GM19395 (cell line): ENCODE data around the gene PIEZO1.

Experiments
- ATAC-seq: cut with Tn5 transposase; IDR thresholded peaks from one replicate; pipeline ENCODE4 v1.9.1; 2021; ENCODE audit warnings: mild to moderate bottlenecking, moderate library complexity; ENCODE audit not compliant: unreplicated experiment

The PIEZO1 gene

DNA sequence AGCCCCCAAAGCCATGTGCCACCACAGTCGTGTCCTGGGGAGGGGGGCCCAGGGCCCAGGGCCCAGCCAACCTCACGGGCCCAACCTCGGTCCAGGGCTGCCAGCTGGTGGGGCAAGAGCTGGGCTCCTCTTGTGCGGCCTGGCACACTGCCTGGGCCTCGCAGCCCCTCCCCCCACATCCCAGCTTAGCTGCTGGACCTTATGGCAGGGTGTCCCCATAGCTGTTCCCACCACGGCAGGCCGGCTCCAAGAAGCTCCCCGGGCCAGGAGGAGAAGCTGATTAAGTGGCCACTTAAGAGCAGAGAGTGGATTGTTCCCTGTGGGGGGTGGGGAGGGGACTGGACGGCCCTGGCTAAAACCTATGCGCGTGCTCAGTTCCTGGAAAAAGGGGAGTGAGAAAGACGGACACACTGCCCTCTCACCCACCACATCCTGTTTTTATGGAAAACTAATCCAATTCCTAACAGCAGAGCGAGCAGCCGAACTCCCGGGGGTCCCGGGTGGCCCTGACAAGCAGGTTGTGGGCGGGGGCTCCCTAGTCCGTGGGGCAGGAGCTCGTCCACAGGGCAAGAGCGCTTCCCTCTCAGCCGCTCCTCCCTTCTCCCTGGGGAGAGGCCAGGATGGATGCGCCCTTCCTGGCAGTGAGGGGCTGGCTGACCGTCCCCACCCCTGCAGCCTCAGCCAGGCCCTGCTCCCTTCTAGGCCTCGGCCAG lies 16.8 kb downstream of the PIEZO1 start:
- ATAC-seq, result no peak

DNA sequence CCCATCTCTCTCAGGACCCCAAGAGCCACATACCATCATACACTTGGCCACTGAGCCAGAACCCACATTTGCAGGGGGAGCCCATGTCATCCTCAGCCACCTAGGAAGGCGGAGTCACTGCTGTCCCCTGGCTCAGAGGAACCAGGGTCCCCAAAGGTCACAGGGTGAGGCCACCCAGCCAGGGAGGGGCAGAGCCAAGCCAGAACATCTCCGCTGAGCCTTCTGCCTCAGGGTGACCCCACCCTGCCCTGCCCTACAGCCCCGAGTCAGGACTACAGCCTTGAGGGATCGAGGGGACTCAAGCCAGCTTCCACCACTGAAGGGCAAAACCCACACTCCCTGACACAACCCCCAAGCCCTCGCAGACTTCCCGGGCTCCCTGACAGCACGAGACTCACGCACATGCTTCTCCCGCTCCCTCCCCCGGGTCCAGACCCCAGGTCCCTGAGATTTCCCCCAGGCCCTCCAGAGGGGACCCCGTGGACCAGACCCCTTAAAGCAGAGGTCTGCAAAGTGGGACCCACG lies 17.4 kb downstream of the PIEZO1 start:
- ATAC-seq, result no peak

DNA sequence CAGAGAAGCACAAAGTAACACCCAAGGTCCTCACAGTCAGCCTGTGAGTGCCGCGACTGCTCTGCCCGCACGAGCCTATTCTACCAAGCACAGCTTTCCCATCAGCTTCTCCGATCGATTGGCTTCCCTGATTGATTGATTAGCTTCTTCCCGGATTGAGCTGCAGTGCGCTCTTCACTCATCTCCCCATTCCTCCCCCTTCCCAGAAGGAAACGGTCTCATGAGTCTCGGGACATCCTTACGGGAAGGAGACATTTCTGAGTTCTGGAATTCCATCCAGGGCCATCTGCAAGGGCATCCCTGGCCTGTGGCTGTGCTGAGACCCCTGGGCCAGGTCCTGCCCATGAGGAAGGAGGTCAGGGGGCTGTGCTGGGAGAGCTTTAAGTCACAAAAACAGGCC lies 18.0 kb downstream of the PIEZO1 start:
- ATAC-seq, result no peak

DNA sequence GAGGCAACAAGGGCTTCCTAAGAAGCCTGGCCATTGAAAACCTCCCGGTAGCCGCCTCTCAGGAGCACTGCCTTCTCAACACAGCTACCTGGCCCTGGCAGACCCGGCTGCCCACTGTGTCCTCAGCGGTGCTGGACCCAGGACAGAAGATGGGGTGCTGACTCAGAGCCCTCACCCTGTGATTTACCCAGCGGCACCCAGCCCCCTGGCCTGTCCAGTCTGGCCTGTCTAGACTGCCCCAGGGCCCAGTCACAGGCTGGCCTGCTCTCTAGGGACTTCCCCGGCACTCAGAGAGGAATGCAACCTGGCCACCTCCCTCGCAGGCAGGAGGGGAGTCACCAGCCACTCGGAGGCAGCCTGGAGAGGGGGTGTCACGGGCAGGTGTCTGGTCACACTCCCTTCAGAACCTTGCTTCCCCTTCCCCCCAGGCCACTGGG lies 20.1 kb downstream of the PIEZO1 start:
- ATAC-seq, result no peak

DNA sequence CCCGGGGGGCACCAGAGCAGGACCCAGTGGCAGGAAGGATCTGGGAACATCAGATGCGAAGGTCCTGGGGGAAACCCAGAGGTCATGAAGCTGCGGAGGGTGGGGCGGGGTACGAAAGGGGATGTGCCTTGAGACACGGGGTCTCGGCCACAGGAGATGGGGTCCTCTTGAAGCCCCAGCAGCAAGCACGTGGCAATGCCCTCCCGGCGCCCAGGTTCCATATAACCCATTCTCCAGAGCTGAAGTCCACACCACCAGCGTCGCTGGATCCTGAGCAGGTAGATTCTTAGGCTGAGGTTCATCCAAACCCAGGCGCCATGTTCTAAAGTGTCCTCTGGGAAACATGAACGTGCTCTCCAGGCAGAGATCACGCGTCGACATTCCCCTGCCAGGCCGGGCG lies 20.9 kb downstream of the PIEZO1 start:
- no peak for ATAC-seq

DNA sequence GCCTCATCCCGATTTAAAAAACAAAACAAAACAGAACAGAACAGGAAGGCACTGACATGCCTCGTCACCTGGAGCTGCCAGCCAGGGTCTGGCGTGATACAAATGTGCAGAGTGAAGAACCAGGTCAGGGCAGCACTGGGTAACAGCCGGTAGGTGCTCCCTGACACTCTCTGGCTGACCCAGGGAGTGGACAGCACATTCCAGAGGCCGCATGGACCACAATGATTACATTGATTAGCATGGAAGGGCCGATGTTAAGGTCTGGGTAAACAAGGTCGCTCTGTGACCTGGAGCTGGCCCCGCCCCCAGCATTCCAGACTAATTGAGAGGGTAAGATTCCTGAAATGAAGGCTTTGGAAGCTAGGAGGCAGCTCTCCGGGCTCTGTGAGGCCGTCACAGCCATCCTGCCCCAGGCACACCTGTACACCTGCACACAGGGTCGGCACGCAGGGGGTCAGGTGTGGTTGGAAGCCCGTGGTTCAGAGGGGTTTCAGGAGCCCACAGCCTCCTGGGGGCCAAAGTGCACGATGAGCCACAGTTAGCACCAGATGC lies 21.4 kb downstream of the PIEZO1 start:
- no peak for ATAC-seq

DNA sequence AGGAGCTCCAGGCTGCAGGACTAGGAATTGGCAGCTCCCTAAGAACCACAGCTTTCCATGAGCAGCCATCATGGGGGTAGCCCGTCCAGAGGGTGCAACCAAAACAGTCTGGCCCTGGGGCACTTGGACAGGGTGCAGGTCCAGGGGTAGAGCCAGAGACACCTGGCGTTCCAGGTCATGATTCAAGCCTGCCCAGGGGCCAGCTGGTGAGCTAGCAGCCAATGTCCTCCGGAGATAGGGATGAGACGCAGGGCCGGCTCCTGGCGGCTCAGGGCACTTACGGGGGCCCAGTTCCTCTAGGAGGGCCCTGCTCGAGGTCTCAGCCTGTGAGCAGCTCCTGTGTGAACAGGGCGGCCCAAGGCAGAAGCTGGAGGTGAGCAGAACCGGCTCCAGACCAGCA lies 22.1 kb downstream of the PIEZO1 start:
- no peak for ATAC-seq

DNA sequence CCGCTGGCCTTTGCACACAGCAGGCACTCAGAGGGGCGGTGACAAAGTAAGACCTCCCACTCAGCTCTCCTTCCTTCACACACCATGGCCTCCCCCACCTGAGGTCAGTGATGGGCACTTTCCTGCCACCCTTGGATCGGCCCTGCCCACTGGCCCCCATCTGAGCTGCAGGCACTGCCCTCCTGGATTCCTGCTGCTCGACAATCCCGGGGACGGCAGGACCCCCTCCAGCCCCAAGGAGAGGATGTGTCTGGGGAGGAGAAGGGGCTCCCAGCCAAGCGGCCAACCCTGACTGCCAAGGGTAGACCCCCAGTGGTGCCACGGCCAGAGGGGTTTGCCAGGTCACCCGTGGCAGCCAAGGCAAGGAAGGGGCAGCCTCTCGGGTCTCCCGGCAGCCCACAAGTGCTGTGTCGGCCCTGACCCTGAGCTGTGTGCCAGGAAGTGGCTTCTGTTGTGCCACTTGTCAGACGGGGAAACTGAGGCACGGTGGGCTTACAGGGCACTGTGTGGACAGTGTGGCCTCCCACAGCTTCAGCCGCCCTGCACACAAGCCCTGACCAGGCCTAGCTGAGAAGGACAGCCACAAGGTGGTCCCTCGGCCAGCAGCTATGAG lies 22.7 kb downstream of the PIEZO1 start:
- no peak for ATAC-seq

DNA sequence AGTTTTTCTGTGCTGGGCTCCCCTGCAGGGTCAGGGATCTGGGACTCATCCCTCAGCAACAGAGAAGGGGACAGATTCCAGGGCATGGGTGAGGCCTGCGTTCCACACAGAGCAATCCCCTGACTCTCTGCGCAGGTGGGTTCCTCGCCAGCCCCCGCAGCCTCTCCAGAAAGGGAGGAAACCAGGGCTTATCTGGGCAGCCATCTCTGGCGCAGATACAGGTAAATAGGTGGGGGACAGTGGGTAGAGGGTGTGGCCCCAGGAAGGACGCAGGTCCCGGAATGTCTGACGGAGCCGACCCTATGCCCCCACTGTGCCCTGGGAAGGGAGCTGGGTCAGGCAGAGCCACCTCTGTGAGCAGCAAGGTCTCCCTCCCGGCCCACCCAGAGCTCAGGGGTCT lies 23.2 kb downstream of the PIEZO1 start:
- ATAC-seq, result no peak

DNA sequence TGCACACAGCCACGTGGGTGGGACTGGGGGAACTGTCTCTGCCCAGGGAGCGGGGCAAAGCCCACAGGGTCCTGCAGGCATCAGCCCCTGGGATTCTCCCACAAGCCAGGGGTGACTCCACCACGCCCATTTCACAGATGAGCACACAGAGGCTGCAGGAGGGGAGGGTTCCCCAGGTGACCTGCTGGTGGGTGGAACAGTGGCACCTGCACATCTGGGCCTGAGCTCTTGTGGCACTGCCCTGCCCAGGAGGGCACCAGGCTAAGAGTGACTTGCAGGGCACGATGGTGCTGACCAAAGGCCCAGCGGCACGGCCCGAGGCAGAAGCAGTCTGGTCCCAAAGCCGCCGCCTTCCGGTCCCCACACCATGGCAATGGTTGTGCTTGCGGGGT lies 23.9 kb downstream of the PIEZO1 start:
- ATAC-seq, result no peak

DNA sequence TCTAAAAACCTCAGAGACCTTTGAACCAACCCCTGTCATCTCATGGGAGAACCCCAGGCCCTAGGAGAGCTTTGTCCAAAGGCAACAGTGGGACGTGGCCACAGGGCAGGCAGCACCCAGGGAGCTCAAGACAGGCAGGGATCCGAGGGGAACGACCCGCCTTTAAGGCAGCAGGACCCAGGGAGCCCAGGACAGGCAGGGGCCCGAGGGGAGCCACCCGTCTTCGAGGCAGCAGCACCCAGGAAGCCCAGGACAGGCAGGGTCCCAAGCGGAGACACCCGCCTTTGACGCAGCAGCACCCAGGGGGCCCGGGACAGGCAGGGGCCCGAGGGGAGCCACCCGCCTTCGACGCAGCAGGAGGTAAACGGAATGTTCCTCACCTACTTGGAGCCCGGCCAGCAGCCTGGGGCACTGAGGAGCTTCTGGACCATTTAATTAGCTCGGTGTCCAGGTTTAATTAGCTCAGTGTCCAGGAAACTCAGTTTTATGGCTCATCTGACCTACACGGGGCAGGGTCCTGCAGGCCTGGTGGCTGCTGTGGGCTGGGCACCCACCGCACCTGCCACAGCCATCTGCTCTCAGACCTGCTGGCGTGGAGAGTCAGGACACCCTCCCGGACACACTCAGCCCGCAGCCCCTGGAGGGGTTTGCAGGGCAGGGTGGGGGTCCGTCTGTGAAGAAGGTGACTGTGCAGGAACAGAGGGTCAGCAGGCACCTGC lies 24.4 kb downstream of the PIEZO1 start:
- ATAC-seq, result no peak

DNA sequence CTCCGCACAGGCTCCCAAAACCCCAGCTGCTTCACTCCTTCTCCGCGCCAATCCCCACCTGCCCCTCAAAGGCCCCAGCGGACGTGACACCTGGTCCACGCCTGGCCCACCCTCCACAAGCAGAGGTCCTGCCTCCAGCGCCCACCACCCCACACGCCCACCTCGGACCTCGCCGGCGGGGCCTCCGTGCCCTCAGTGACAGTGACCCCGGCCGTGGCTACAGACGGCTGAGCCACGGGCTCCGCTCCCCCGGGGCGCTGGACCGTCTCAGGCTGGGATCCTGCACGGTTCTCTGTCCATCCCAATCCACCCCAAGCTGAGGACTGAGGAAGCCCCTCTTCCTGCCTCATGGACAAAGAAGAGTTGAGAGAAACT lies 25.1 kb downstream of the PIEZO1 start:
- no peak for ATAC-seq

DNA sequence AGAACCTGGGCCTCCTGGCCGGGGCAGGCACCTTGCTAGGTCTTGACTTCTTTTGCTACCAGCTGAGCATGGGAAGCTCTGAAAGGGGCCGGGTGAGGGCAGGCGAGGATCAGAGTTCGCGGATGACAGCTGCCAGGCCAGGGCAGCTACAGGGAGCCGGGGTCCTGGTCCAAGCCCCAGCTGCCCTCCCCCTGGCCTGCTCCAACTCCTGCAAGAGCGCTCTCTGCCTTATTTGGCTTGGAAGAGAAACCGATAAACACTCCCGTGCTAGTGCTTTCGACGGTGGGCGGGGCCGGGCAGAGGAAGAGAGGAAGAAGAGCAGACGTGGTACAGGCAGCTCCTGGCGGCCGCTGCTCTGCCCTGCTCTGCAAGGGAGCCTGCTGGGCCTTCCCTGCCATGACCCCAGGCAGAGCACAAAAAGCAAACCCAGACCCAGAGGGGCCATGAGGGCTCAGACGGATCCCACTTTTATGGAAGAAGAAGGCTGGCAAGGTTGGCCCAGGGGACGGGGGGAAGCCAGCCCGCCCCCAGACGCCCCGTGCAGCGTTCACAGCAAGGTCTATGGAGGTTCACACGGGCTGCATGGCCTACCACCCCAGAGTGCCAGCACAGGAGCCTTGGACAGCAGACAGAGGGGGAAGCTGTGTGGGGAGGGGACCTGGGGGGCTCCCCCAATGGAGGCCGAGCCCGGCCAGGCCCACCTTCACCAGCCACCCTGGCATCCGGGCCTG lies 25.6 kb downstream of the PIEZO1 start:
- ATAC-seq, result no peak

DNA sequence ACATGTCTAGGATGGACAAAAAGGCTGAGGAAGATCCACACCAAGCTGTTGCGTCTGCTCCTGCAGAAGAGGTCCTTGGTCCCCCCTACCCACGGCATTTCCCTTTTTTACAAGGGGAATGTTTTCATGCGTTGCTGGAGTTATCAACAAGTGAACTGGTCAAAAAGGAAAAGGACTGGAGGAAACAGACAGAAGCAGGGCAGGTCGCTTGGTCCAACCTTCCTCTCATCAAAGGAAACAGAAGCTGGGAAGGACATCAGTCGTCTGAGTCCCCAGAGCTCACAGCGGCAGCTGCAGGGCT lies 26.1 kb downstream of the PIEZO1 start:
- no peak for ATAC-seq

DNA sequence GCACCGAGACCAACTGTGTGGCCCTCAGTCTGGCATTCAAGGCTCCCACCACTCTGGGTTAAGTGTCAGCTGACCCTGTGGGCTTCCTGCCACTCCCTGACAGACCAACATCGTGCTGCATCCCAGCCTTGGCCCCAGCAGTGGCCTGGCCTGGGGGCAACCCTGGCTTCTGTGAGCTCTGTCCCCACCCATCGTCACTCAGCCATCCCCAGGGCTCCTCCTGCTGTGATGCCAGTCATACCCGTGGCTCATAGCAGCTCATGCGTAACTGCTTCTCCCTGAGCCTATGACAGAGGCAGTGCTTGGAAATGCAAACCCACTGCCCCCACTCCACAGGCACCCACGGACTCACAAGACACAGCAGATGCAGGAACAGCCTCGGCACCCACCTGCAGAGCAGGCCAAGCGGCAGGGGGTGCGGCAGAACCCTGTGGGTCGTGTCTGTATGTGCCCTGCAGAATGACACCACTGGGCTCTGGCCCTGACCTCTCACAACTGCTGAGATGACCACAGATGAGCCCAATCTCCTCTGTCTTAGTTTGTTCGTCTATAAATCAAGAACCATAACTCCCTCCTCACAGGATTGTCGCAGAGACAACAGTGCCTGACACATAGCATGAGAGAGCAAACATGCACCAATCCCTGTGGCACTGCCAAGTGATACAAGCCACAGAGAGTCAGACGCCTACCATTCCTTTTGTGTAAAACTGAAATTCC lies 26.6 kb downstream of the PIEZO1 start:
- ATAC-seq, result no peak

DNA sequence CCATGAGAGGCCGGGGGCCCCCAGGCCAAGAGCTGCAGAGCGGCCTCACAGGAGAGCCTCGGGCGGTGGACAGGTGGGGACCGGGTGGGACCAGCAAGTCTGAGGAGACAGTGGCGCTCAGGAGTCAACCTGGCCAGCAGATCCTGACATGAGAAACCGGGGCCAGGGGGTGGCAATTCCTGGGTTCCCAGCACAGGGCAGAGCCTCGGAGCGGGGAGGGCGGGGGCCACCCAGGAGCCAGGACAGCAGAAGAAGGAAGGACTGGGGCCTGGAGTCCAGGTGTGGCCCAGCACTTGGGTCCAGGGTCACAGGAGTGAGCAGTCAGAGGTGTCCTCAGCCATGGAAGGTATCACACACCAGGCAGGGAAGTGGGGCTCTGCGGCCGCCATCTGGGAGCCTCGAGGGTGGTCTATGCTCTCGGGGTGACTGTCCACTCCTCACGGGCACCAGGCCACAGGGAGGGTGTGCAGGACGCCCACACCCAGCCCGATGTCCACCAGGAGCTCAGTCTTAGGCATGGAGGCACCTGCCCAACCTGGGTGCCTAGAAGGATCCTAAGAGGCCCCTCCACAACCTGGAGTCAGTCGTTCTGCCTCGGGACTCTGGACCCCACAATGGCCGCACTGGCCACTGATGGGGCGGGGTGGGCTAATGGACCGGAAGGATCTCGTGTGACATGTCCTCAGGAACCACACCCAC lies 29.1 kb downstream of the PIEZO1 start:
- no peak for ATAC-seq

DNA sequence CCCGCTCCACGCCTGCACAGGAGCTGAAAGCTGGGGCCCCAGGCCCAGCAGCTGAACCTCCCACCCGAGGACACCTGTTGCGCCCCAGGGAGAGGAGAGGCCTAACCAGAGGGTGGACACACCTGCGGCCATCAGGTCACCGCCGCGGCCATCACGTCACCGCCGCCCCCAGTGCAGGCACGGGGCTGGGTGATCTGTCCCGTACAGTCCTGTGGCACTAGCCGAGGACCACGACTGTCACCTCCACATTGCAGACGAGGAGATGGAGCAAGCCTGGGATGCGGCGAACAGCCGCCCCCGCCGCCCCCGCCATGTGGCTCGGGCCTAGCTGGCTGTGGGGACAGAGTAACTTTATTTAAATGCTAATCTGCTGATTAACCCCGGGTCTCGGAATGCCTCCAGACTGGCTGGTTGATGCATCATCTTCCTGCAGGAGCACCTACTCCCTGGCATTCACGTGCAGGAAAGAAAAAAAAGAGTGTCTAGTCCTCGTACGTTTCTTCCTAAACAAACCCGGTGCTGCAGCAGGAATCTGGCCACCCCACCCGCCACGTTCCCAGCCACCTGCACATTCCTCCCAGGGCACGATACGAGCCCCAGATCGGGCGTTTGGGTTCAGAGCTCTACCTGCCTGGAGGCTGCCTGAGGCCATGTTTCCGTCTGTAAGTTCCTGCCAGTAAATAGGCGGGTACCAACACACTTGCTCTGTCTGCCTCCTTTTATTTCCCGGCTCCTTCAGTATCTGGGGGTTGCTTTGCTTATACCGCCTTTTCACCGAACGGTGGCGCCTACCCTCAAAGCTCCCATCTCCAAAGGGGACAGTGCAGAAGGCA lies 29.9 kb downstream of the PIEZO1 start:
- no peak for ATAC-seq

DNA sequence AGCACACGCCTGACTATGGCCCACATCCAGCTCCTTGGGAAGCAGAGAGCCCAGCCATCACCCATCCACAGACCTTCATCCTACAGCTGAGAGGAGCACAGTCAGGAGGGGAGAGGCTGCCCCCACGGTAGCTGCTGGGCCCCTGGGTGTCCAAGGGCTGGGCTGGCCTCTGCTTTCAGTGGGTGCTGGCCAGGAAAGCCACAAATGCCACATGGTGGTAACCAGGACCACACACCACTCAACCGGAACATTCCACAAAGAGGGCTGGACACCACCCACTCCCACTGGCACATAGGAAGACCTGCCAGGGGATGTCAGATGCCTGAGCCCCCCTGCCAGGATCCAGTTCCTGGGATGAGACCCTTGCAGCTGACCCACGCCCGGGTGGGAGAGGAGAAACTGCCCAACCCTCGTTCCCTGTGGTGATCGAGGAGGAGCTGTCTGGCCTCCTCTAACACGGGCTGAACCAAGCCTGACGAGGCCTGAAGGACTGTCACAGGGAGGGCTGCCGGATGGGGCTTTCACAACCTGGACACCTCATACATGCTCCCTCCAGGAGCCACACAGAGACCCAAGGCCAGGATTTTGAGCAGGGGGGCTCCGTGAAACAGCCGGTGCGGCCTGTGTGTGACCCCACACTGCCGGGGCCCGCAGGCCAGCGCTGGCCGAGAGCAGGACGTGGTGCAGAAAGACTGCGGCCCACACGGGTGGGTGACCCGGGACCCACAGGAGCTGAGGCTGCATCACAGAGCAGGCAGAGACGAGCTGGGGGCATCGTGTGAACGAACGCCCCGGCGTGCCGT lies 30.7 kb downstream of the PIEZO1 start:
- ATAC-seq, result no peak
